Renal cortex interstitium (tissue), 11 donors: ENCODE measurements around the gene HRH3. TPM values are rescaled to one million over a fixed set of nuclear protein-coding genes. Genes with fewer than 3 reads are reported as not detected.

Experiments
- DNase-seq, 11 donors: peaks; one replicate each; pipeline ENCODE4 v3.0.0-alpha.2; 2013; ENCODE audit warnings: low read depth in 9 of 11, low spot score in 4 of 11; ENCODE audit errors: extremely low read depth in 1 of 11
- polyA plus RNA-seq, 3 donors: library from polyadenylated mRNA; unstranded; fragments of 120-200 nt; gene quantifications; one replicate each; pipeline ENCODE4 v1.2.1, GENCODE V29; 2013; ENCODE audit not compliant: insufficient read length in 3 of 3

The HRH3 gene
- polyA plus RNA-seq, 3 donors = 0.06 TPM; not detected in 2

DNA sequence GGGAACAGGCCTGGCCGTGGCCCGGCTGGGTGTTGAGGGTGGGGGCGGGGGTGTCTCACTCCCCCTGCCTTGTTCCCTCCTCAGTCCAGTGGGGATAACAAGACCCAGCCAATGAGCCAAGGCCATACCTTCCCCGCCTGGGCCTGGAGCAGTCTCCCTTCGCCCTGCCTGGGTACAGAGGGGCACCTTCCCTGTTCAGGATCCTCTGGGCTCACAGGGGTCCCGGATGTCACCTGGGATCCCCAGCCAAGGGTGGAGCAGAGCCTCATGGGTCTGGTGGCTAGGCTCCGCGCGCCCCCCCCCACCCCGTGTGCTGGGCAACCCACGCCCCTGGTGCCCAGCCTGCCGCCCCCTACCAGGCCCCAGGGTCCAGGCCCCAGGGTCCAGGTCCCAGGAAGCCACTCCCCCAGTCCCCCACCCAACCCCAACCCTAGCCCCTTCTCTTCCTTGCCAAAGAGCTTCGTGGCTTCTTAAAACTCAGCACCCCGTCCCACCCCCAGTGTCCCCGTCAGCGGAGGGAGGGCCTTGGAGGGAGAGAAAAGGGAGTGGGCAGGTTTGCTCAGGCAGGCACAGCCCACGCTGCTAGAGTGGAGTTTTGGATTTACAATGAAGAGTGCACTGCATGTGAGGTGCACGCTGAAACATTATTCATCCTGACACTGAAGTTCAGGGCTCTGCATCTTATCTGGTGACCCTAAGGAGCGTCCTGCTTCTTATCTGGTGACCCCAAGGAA is 11.8 kb downstream of the HRH3 start:
- no peak for DNase-seq

DNA sequence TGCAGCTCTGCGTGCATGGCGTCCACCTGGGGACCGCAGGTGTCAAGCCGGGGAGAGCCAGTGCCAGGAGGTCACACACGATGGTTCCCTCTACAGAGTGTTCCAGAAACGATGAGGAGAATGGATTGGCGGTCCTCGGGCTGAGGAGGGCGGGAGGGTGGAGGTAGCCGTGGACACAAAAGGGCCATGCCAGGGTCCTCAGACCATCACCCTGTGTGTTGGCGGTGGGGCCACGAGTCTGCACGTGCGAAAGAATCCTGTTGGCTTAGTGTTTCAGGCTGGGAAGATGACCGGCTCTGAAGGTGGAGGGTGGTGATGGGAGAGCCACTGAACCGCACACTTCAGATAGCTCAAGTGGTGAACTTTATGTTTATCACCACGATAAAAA is 13.7 kb downstream of the HRH3 start:
- no peak for DNase-seq

GRCh38 chr20:62205618-62206387 is 14.3 kb downstream of the HRH3 start:
- DNase-seq = no peak

GRCh38 chr20:62203378-62204030 is 16.6 kb downstream of the HRH3 start:
- DNase-seq = no peak

- DNase-seq = no peak
Measured at GRCh38 chr20:62202676-62203377, 17.3 kb downstream of the HRH3 start.

GRCh38 chr20:62202083-62202395 is 18.0 kb downstream of the HRH3 start:
- no peak for DNase-seq

DNA sequence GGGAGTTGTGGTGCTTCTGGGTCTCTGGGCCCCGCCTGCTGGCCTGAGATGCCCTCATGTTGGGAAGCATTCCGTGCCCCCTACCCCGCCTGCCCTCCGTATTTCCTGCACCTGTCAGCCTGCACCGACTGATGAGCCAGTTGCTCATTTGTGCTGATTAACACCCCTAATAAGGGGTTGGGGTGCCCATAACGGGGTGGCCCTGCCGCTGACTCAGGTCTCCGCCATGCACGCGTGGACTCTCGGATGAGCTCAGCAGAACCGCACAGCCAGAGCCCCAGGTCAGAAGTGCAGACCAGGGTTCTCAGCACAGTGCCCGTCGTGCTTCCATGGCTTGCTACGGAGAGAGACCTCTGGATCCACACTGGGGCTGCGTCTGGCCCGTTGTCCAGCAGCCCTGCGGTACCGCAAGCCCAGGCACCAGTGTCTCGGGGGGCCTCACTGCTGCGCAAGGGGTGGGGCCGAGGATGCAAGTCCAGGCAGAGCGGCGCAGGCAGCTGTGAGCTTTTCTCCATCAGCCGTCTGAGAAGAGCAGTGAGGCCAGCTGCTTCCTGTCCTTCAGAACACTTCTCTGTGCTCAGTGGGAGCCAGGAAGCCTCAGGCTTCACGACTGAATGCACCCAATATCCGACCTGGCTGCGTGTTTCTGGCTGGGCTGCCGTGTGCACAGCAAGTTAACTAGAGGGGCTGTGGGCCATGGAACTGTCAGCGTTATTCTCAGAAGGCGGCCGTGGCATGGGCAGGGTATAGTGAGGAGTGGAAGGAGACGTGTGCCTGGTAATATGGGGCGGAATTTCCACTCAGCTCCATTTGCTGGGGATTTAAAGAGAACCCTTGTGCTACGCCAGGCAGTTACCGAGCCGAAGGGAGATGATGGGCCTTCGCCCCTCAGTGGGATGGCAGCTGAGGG is 18.6 kb downstream of the HRH3 start:
- no peak for DNase-seq

GRCh38 chr20:62200491-62201172 is 19.4 kb downstream of the HRH3 start:
- DNase-seq = no peak

DNA sequence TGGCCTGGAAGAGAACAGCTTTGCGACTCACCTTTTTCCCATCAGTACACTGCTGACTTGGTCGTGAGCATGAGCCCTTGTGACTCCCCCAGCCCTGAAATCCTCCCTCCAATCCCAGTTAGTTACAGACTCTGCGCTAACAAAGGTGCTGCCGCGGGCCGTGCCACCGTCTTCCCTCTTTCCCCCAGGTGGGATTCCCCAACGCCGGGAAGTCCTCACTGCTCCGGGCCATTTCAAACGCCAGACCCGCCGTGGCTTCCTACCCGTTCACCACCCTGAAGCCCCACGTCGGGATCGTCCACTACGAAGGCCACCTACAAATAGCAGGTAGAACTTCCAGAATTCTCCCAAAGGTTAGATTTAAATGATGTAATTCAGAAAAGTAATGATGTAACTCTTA is 21.1 kb downstream of the HRH3 start:
- no peak for DNase-seq

DNA sequence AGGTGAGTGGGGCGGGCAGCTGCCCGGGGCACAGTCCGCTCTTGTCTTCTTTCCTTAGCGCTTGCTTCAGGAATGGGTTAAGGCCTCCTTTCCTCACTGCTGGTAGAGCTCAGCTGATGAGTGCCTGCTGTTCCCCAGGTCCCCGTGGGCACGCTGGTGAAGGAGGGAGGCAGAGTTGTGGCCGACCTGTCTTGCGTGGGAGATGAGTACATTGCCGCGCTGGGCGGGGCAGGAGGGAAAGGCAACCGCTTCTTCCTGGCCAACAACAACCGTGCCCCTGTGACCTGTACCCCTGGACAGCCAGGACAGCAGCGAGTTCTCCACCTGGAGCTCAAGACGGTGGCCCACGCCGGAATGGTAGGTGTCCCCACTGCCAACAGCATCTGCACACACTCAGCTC is 21.6 kb downstream of the HRH3 start:
- no peak for DNase-seq

- no peak for DNase-seq
Measured at GRCh38 chr20:62197801-62198200, 22.3 kb downstream of the HRH3 start.

- no peak for DNase-seq
Measured at GRCh38 chr20:62197311-62197710, 22.8 kb downstream of the HRH3 start.

DNA sequence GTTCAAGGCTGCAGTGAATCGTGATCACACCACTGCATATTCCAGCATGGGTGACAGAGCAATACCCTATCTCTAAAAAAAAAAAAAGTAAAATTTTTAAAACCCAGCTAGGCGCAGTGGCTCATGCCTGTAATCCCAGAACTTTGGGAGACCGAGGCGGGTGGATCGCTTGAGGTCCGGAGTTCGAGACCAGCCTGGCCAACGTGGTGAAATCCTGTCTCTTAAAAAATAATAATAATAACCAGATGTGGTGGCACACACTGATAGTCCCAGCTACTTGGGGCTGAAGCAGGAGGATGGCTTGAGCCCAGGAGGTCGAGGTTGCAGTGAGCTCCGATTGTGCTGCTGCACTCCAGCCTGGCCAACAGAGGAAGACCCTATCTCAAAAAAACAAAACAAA is 23.8 kb downstream of the HRH3 start:
- DNase-seq = no peak

GRCh38 chr20:62195736-62196135 is 24.3 kb downstream of the HRH3 start:
- DNase-seq = no peak

DNA sequence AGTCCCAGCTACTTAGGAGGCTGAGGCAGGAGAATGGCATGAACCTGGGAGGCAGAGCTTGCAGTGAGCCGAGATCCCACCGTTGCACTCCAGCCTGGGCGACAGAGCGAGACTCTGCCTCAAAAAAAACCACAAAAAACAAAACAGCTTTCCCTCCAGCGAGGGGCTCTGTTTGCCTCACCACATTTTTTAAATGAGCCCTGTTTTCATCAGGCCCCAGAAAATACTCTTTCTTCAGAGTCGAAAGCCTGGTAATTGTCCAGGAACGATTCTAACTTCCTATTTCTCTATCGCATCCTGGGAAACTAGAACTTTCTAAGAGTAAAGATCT is 25.0 kb downstream of the HRH3 start:
- no peak for DNase-seq

DNA sequence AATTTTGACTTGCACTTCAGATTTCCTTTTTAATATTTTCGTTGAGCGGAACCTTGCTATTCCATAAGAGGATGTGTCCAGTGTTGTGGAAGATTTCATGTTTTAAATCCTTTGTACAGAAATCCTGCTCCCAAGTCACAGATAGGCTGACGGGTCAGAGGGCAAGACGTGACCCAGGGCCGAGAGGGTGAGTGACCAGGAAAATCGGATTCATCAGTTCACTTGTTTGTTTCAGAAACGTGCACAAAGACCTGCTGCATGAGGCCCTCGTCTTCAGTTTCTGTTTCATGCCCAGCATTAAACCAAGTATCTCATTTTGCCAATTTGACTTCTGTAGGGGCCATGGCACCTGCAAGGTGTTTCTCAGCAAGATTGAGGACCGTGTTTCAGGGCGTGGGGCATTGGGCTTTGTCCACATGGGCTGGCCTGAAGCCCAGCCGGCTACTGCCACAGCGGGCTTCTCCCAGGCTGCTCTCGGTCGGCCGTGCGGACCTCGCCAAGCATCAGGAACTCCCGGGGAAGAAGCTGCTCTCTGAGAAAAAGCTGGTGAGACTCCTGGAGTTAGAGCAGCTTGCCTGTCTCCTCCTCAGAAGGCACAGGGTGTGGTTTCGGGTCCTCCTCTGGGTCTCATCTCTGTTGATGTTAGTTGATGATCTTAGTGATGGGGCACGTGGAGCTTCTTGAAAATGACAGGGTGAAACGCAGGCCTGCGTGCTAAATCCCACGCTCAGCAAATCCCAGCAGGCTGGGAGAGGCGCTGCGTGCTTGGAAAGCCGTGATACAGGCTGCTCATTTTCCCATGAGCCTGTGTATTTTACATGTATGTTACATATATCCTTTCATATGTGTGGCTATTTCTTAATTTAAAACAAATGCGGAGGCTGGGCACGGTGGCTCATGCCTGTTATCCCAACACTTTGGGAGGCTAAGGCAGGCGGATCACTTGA is 26.7 kb downstream of the HRH3 start:
- DNase-seq = no peak

DNA sequence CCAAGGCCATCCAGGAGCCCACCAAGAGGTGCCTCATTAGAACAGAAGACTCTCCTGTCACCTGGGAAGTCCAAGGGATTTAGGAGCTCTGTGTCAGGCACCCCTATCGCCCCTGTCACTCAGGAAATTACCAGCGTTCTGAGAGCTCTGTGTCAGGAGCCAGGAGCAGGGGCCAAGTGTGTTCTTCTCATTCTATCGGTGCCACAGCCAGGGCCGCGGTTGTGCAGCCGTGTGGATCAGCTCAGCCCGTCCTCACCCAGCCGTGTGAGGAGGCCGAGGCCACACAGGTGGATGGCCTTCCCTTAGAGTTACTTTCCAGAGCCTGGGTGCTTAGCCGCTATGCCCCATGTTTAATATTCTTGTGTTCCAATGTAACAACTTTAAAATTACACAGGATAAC is 27.4 kb downstream of the HRH3 start:
- DNase-seq = no peak
